Measurements from ENCODE around the gene KRT24.
"Not testable (repeated sequence)": the region's sequence is repeated elsewhere in the genome, so short reads cannot be mapped to it uniquely, and the experiment has no call there.

Gene KRT24

GRCh38 chr17:40703652-40704051, at the start of gene KRT24:
Gene KRT24 (minus strand): TSS chr17:40703752. CDS start chr17:40703693, 59 bp downstream.
- Histone ChIP-seq H3K4me1 (ENCODE audit: control insufficient read depth in 1 of 2, insufficient read depth in 2 of 2, low read length in 2 of 2) (peaks cover 0 to 3% of the 10 kb centered on the region in 2 donors), H3K36me3 (ENCODE audit: control insufficient read depth in 1 of 2, insufficient read depth in 2 of 2, low read length in 2 of 2) (no peaks in the 10 kb centered on the region), H3K27ac (ENCODE audit: low read length) (no peak within 1 kb of the TSS), H3K4me3 (ENCODE audit: low read depth in 1 of 2, low read length in 2 of 2) (no peak within 1 kb of the TSS), H3K9me3 (ENCODE audit: control insufficient read depth in 1 of 2, low read length in 2 of 2) (no peaks in the 10 kb centered on the region), H3K27me3 (ENCODE audit: low read depth, low read length) (no peaks in the 10 kb centered on the region)

GRCh38 chr17:40751065-40751464, 47.5 kb upstream of the KRT24 start:
- Histone ChIP-seq H3K4me3 (ENCODE audit: low read depth in 1 of 2, low read length in 2 of 2) (no peak overlapping the region), H3K36me3 (ENCODE audit: control insufficient read depth in 1 of 2, insufficient read depth in 2 of 2, low read length in 2 of 2) (no peaks in the 10 kb centered on the region), H3K27me3 (ENCODE audit: low read depth, low read length) (no peaks in the 10 kb centered on the region), H3K4me1 (ENCODE audit: control insufficient read depth in 1 of 2, insufficient read depth in 2 of 2, low read length in 2 of 2) (no peaks in the 10 kb centered on the region), H3K9me3 (ENCODE audit: control insufficient read depth in 1 of 2, low read length in 2 of 2) (no peaks in the 10 kb centered on the region), H3K27ac (ENCODE audit: low read length) (no peak overlapping the region)

GRCh38 chr17:40750391-40750790, 46.8 kb upstream of the KRT24 start:
- Histone ChIP-seq H3K27ac (ENCODE audit: low read length) (no peak overlapping the region), H3K36me3 (ENCODE audit: control insufficient read depth in 1 of 2, insufficient read depth in 2 of 2, low read length in 2 of 2) (no peaks in the 10 kb centered on the region), H3K4me1 (ENCODE audit: control insufficient read depth in 1 of 2, insufficient read depth in 2 of 2, low read length in 2 of 2) (no peaks in the 10 kb centered on the region), H3K9me3 (ENCODE audit: control insufficient read depth in 1 of 2, low read length in 2 of 2) (no peaks in the 10 kb centered on the region), H3K4me3 (ENCODE audit: low read depth in 1 of 2, low read length in 2 of 2) (no peak overlapping the region), H3K27me3 (ENCODE audit: low read depth, low read length) (no peaks in the 10 kb centered on the region)

- H3K9me3 ChIP-seq (ENCODE audit: control insufficient read depth in 1 of 2, low read length in 2 of 2); H3K27me3 ChIP-seq (ENCODE audit: low read depth, low read length); H3K36me3 ChIP-seq (ENCODE audit: control insufficient read depth in 1 of 2, insufficient read depth in 2 of 2, low read length in 2 of 2); H3K4me1 ChIP-seq (ENCODE audit: control insufficient read depth in 1 of 2, insufficient read depth in 2 of 2, low read length in 2 of 2); H3K27ac ChIP-seq (ENCODE audit: low read length); H3K4me3 ChIP-seq (ENCODE audit: low read depth in 1 of 2, low read length in 2 of 2): not testable (repeated sequence)
Observed at GRCh38 chr17:40748666-40749065, 45.1 kb upstream of the KRT24 start.

GRCh38 chr17:40738553-40738952, 35.0 kb upstream of the KRT24 start:
- Histone ChIP-seq H3K4me1 (ENCODE audit: control insufficient read depth in 1 of 2, insufficient read depth in 2 of 2, low read length in 2 of 2) (no peaks in the 10 kb centered on the region), H3K27me3 (ENCODE audit: low read depth, low read length) (no peaks in the 10 kb centered on the region), H3K9me3 (ENCODE audit: control insufficient read depth in 1 of 2, low read length in 2 of 2) (no peaks in the 10 kb centered on the region), H3K27ac (ENCODE audit: low read length) (no peak overlapping the region), H3K36me3 (ENCODE audit: control insufficient read depth in 1 of 2, insufficient read depth in 2 of 2, low read length in 2 of 2) (no peaks in the 10 kb centered on the region), H3K4me3 (ENCODE audit: low read depth in 1 of 2, low read length in 2 of 2) (no peak overlapping the region)

GRCh38 chr17:40735016-40735415, 31.5 kb upstream of the KRT24 start:
- Histone ChIP-seq H3K4me1 (ENCODE audit: control insufficient read depth in 1 of 2, insufficient read depth in 2 of 2, low read length in 2 of 2) (no peaks in the 10 kb centered on the region), H3K9me3 (ENCODE audit: control insufficient read depth in 1 of 2, low read length in 2 of 2) (no peaks in the 10 kb centered on the region), H3K27ac (ENCODE audit: low read length) (no peak overlapping the region), H3K27me3 (ENCODE audit: low read depth, low read length) (no peaks in the 10 kb centered on the region), H3K36me3 (ENCODE audit: control insufficient read depth in 1 of 2, insufficient read depth in 2 of 2, low read length in 2 of 2) (no peaks in the 10 kb centered on the region), H3K4me3 (ENCODE audit: low read depth in 1 of 2, low read length in 2 of 2) (no peak overlapping the region)

- no peak overlapping the region for H3K27ac ChIP-seq (ENCODE audit: low read length)
- H3K4me1 ChIP-seq (ENCODE audit: control insufficient read depth in 1 of 2, insufficient read depth in 2 of 2, low read length in 2 of 2): no peaks in the 10 kb centered on the region
- H3K9me3 ChIP-seq (ENCODE audit: control insufficient read depth in 1 of 2, low read length in 2 of 2): no peaks in the 10 kb centered on the region
- no peak overlapping the region for H3K4me3 ChIP-seq (ENCODE audit: low read depth in 1 of 2, low read length in 2 of 2)
- H3K27me3 ChIP-seq (ENCODE audit: low read depth, low read length): no peaks in the 10 kb centered on the region
- no peaks in the 10 kb centered on the region for H3K36me3 ChIP-seq (ENCODE audit: control insufficient read depth in 1 of 2, insufficient read depth in 2 of 2, low read length in 2 of 2)
Observed at GRCh38 chr17:40734018-40734417, 30.5 kb upstream of the KRT24 start.

- no peaks in the 10 kb centered on the region for H3K27me3 ChIP-seq (ENCODE audit: low read depth, low read length)
- H3K36me3 ChIP-seq (ENCODE audit: control insufficient read depth in 1 of 2, insufficient read depth in 2 of 2, low read length in 2 of 2): no peaks in the 10 kb centered on the region
- no peaks in the 10 kb centered on the region for H3K9me3 ChIP-seq (ENCODE audit: control insufficient read depth in 1 of 2, low read length in 2 of 2)
- no peaks in the 10 kb centered on the region for H3K4me1 ChIP-seq (ENCODE audit: control insufficient read depth in 1 of 2, insufficient read depth in 2 of 2, low read length in 2 of 2)
- H3K27ac ChIP-seq (ENCODE audit: low read length): no peak overlapping the region
- H3K4me3 ChIP-seq (ENCODE audit: low read depth in 1 of 2, low read length in 2 of 2): no peak overlapping the region
Observed at GRCh38 chr17:40730970-40731369, 27.4 kb upstream of the KRT24 start.

GRCh38 chr17:40727447-40728231, 24.1 kb upstream of the KRT24 start:
- H3K27ac ChIP-seq (ENCODE audit: low read length): no peak overlapping the region
- H3K4me3 ChIP-seq (ENCODE audit: low read depth in 1 of 2, low read length in 2 of 2): no peak overlapping the region
- H3K27me3 ChIP-seq (ENCODE audit: low read depth, low read length): no peaks in the 10 kb centered on the region
- H3K36me3 ChIP-seq (ENCODE audit: control insufficient read depth in 1 of 2, insufficient read depth in 2 of 2, low read length in 2 of 2): no peaks in the 10 kb centered on the region
- H3K9me3 ChIP-seq (ENCODE audit: control insufficient read depth in 1 of 2, low read length in 2 of 2): no peaks in the 10 kb centered on the region
- no peaks in the 10 kb centered on the region for H3K4me1 ChIP-seq (ENCODE audit: control insufficient read depth in 1 of 2, insufficient read depth in 2 of 2, low read length in 2 of 2)

- Histone ChIP-seq H3K4me1 (ENCODE audit: control insufficient read depth in 1 of 2, insufficient read depth in 2 of 2, low read length in 2 of 2) (no peaks in the 10 kb centered on the region), H3K4me3 (ENCODE audit: low read depth in 1 of 2, low read length in 2 of 2) (no peak overlapping the region), H3K9me3 (ENCODE audit: control insufficient read depth in 1 of 2, low read length in 2 of 2) (no peaks in the 10 kb centered on the region)
Observed at GRCh38 chr17:40726919-40727318, 23.4 kb upstream of the KRT24 start.

GRCh38 chr17:40724656-40725055, 21.1 kb upstream of the KRT24 start:
- H3K27me3 ChIP-seq (ENCODE audit: low read depth, low read length): no peaks in the 10 kb centered on the region
- no peak overlapping the region for H3K4me3 ChIP-seq (ENCODE audit: low read depth in 1 of 2, low read length in 2 of 2)
- H3K36me3 ChIP-seq (ENCODE audit: control insufficient read depth in 1 of 2, insufficient read depth in 2 of 2, low read length in 2 of 2): no peaks in the 10 kb centered on the region
- H3K4me1 ChIP-seq (ENCODE audit: control insufficient read depth in 1 of 2, insufficient read depth in 2 of 2, low read length in 2 of 2): no peaks in the 10 kb centered on the region
- H3K27ac ChIP-seq (ENCODE audit: low read length): no peak overlapping the region
- H3K9me3 ChIP-seq (ENCODE audit: control insufficient read depth in 1 of 2, low read length in 2 of 2): no peaks in the 10 kb centered on the region

More at GRCh38 chr17:40726919-40727318, 23.4 kb upstream of the KRT24 start:
- H3K36me3 ChIP-seq (ENCODE audit: control insufficient read depth in 1 of 2, insufficient read depth in 2 of 2, low read length in 2 of 2): no peaks in the 10 kb centered on the region
- no peaks in the 10 kb centered on the region for H3K27me3 ChIP-seq (ENCODE audit: low read depth, low read length)
- H3K27ac ChIP-seq (ENCODE audit: low read length): no peak overlapping the region

GRCh38 chr17:40722241-40722640, 18.7 kb upstream of the KRT24 start:
- no peaks in the 10 kb centered on the region for H3K4me1 ChIP-seq (ENCODE audit: control insufficient read depth in 1 of 2, insufficient read depth in 2 of 2, low read length in 2 of 2)
- no peaks in the 10 kb centered on the region for H3K27me3 ChIP-seq (ENCODE audit: low read depth, low read length)
- no peak overlapping the region for H3K27ac ChIP-seq (ENCODE audit: low read length)

More at GRCh38 chr17:40722241-40722640, 18.7 kb upstream of the KRT24 start:
- Histone ChIP-seq H3K36me3 (ENCODE audit: control insufficient read depth in 1 of 2, insufficient read depth in 2 of 2, low read length in 2 of 2) (no peaks in the 10 kb centered on the region), H3K9me3 (ENCODE audit: control insufficient read depth in 1 of 2, low read length in 2 of 2) (no peaks in the 10 kb centered on the region), H3K4me3 (ENCODE audit: low read depth in 1 of 2, low read length in 2 of 2) (no peak overlapping the region)

Data from muscle layer of duodenum (tissue), 2 donors.